H1 (cell line): ENCODE measurements around the gene ZMPSTE24. TPM values are rescaled to one million over a fixed set of nuclear protein-coding genes. Genes with fewer than 3 reads are reported as not detected.

Experiments used
- CEBPB ChIP-seq: IDR thresholded peaks from 2 replicates; pipeline ENCODE4 v1.6.1; 2012; ENCODE audit warnings: low read depth, low read length
- CHD2 ChIP-seq: IDR thresholded peaks from 2 replicates; pipeline ENCODE4 v1.6.1; 2012; ENCODE audit warnings: low read length, improper control_type of control experiment
- CHD7 ChIP-seq: fragments of 300-600 bp; sonication (generic); IDR thresholded peaks from 2 replicates; pipeline ENCODE4 v1.7.1; 2012; ENCODE audit warnings: low read length, moderate library complexity, mild to moderate bottlenecking, inconsistent platforms; ENCODE audit not compliant: insufficient replicate concordance
- HDAC2 ChIP-seq, 2 experiments: fragments of 300-600 bp in 1 of 2; sonication (generic) in 1 of 2; IDR thresholded peaks; 2 replicates each; pipeline ENCODE4 v1.6.1; 2011 to 2012; ENCODE audit warnings: low read depth in 2 of 2, low read length in 2 of 2, mild to moderate bottlenecking in 2 of 2, moderate library complexity in 2 of 2, borderline replicate concordance in 1 of 2, inconsistent platforms in 1 of 2
- POLR2A ChIP-seq, 2 experiments: IDR thresholded peaks; 1 replicate in 1 of 2; 2 replicates in 1 of 2; pipeline ENCODE4 v1.6.1; 2011; ENCODE audit warnings: low read depth in 2 of 2, low read length in 2 of 2, mild to moderate bottlenecking in 2 of 2; ENCODE audit errors: control extremely low read depth in 1 of 2
- RFX5 ChIP-seq: IDR thresholded peaks from 2 replicates; pipeline ENCODE4 v1.6.1; 2011; ENCODE audit warnings: low read depth, low read length, improper control_type of control experiment, borderline replicate concordance
- SIRT6 ChIP-seq: IDR thresholded peaks from one replicate; pipeline ENCODE4 v1.7.1; 2012; ENCODE audit warnings: low read length, inconsistent platforms
- SIX5 ChIP-seq: IDR thresholded peaks from 2 replicates; pipeline ENCODE4 v1.6.1; 2011; ENCODE audit warnings: mild to moderate bottlenecking, low read depth, low read length
- SRF ChIP-seq: IDR thresholded peaks from 2 replicates; pipeline ENCODE4 v1.6.1; 2011; ENCODE audit warnings: mild to moderate bottlenecking, low read depth, low read length, moderate library complexity
- TAF7 ChIP-seq: optimal IDR thresholded peaks from 2 replicates; pipeline ENCODE3; 2011; ENCODE audit warnings: low read depth, mild to moderate bottlenecking, inconsistent platforms, low read length, moderate library complexity, borderline replicate concordance
- polyA plus RNA-seq, 7 experiments: library from polyadenylated mRNA; depleted of rRNA in 3 of 7; stranded (reverse) in 5 of 7; unstranded in 2 of 7; fragments of >200 nt in 5 of 7; fragments of 200-250 nt in 2 of 7; gene quantifications; 1 replicate in 5 of 7; 2 replicates in 1 of 7; 4 replicates in 1 of 7; pipeline versions ENCODE4 v1.2.1 to v1.2.3, GENCODE V29; 2011 to 2013; ENCODE audit warnings: missing spikeins in 2 of 7, mixed read lengths in 2 of 7
- total RNA-seq: library from RNA; stranded (reverse); fragmentation: NEBNext Ultra II Directional; extraction: Animal tissue kit (Norgen Biotek cat#: 25700); gene quantifications from 2 replicates; pipeline ENCODE4 v1.2.1, GENCODE V29; 2021

The ZMPSTE24 gene
- total and polyA plus RNA-seq, 2 of the 8 experiments (the other 6 are each of a cell fraction or from before 2014, with no cell fraction given) = 12.7 to 42.9 TPM

DNA sequence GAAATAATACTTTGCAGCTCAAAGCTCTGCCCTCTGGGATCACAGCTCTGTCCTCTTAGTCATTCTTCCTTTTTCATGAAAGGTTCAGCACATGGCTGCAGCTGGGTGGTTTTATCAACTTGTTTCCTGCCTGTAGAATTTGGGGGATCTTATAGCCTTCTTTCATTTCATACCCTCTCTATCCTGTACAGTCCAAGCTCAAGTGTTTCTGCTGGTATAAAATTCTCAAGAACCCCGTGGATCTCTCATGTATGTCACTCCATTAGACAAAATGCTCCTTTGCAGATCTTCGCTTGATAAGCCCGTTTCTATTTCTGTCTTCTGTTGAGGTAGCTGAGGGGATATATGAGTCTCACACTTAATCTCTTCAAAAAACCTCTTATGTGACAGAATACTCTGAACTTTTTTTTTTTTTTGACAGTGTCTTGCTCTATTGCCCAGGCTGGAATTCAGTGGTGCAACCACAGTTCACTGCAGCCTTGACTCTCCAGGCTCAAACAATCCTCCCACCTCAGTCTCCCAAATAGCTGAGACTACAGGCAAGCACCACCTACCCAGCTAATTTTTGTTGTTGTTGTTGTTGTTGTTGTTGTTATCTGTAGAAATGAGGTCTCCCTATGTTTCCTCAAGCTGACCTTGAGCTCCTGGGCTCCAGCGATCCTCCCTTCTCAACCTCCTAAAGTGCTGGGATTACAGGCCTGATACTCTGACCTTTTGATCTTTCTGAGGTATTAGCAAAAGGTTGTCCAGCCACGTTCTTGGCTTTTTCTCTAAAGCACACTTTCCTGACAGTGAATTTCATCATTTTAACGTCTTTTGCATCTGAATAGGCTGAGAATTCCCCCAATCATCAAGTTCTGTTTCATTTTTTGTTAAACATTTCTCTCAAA lies 83.7 kb downstream of the ZMPSTE24 start (continued):
- TF ChIP-seq CHD7 (no peak), HDAC2 (IDR thresholded peaks at IDR 0.05; ENCODE audit: borderline replicate concordance in 1 of 2, low read depth in 2 of 2, low read length in 2 of 2) (no peak), SRF (no peak), SIX5 (no peak), RFX5 (no peak), CHD2 (no peak), CEBPB (no peak), POLR2A (IDR thresholded peaks at IDR 0.05; ENCODE audit: control extremely low read depth in 1 of 2, low read depth in 2 of 2, low read length in 2 of 2) (no peak), SIRT6 (no peak), TAF7 (no peak)
- TF ChIP-seq, all 59 proteins: peak for 0
